Stimulated activated naive B cell treated with anti-CD40 and anti-IgM and Interleukin-4, amounts not matched to agents 10 μg/mL and 1 μg/mL and 100 μg/mL, for 72 hours (primary cell): ENCODE measurements around the gene C1QTNF9.
"Not testable (repeated sequence)": the region's sequence is repeated elsewhere in the genome, so short reads cannot be mapped to it uniquely, and the experiment has no call there.

Source experiments
- ATAC-seq, 2 donors: fragments of 150-1000 bp; cut with Tn5 transposase; replicated peaks; 2 replicates each; pipeline ENCODE4 v1.10.0; 2021; ENCODE audit warnings: moderate library complexity in 1 of 2
- DNase-seq: peaks from one replicate; pipeline ENCODE4 v3.0.0; 2021
- H3K27ac Mint-ChIP-seq: one replicate; pipeline ENCODE4 v1.8.0; 2022; ENCODE audit warnings: mild to moderate bottlenecking, mixed read lengths
- H3K27me3 Mint-ChIP-seq, 2 donors: one replicate each; pipeline ENCODE4 v1.8.0; 2022; ENCODE audit warnings: mixed read lengths in 2 of 2
- H3K36me3 Mint-ChIP-seq, 2 donors: one replicate each; pipeline ENCODE4 v1.8.0; 2022; ENCODE audit warnings: mixed read lengths in 2 of 2, mild to moderate bottlenecking in 1 of 2
- H3K4me1 Mint-ChIP-seq, 2 donors: one replicate each; pipeline ENCODE4 v1.8.0; 2022; ENCODE audit warnings: mixed read lengths in 2 of 2, mild to moderate bottlenecking in 1 of 2
- H3K4me3 Mint-ChIP-seq, 2 donors: one replicate each; pipeline ENCODE4 v1.8.0; 2022; ENCODE audit warnings: mild to moderate bottlenecking in 2 of 2, mixed read lengths in 2 of 2, moderate library complexity in 1 of 2
- H3K9me3 Mint-ChIP-seq, 2 donors: one replicate each; pipeline ENCODE4 v1.8.0; 2022; ENCODE audit warnings: mixed read lengths in 2 of 2, mild to moderate bottlenecking in 1 of 2

Gene C1QTNF9

GRCh38 chr13:24309300-24309699, at the start of gene C1QTNF9:
Gene C1QTNF9 (plus strand): TSS chr13:24309580. CDS start chr13:24316004, 6,424 bp downstream.
- H3K4me3 Mint-ChIP-seq, H3K27ac Mint-ChIP-seq, H3K36me3 Mint-ChIP-seq: not testable (repeated sequence)

GRCh38 chr13:24261566-24261965, 47.8 kb upstream of the C1QTNF9 start:
- peaks cover 15 to 21% of the 10 kb centered on the region in 2 donors for H3K4me1 Mint-ChIP-seq
- no peak overlapping the region for H3K4me3 Mint-ChIP-seq
- no peaks in the 10 kb centered on the region for H3K27me3 Mint-ChIP-seq
- DNase-seq (no peak), ATAC-seq (peak in 1 of 2 donors; percentile 40)
- H3K9me3 Mint-ChIP-seq, result no peaks in the 10 kb centered on the region
- no peak overlapping the region for H3K27ac Mint-ChIP-seq
- H3K36me3 Mint-ChIP-seq, result no peaks in the 10 kb centered on the region

More at GRCh38 chr13:24309300-24309699, at the start of gene C1QTNF9:
- H3K9me3 Mint-ChIP-seq, H3K27me3 Mint-ChIP-seq, ATAC-seq, DNase-seq, H3K4me1 Mint-ChIP-seq: not testable (repeated sequence)

GRCh38 chr13:24263632-24264031, 45.7 kb upstream of the C1QTNF9 start:
- DNase-seq (no peak), ATAC-seq (no peak)
- Mint-ChIP-seq H3K4me1 (peaks cover 24 to 36% of the 10 kb centered on the region in 2 donors), H3K27me3 (no peaks in the 10 kb centered on the region), H3K27ac (no peak overlapping the region), H3K36me3 (peaks cover 0 to 2% of the 10 kb centered on the region in 2 donors), H3K4me3 (no peak overlapping the region), H3K9me3 (no peaks in the 10 kb centered on the region)

- Mint-ChIP-seq H3K27ac (no peak overlapping the region), H3K4me3 (no peak overlapping the region), H3K36me3 (peaks cover 0 to 2% of the 10 kb centered on the region in 2 donors), H3K27me3 (no peaks in the 10 kb centered on the region), H3K4me1 (peaks cover 26 to 36% of the 10 kb centered on the region in 2 donors), H3K9me3 (no peaks in the 10 kb centered on the region)
- DNase-seq, result no peak
- peak; percentile 94 to 95 for ATAC-seq
Observed at GRCh38 chr13:24264976-24265375, 44.4 kb upstream of the C1QTNF9 start.

- no peaks in the 10 kb centered on the region for H3K9me3 Mint-ChIP-seq
- peaks cover 27 to 39% of the 10 kb centered on the region in 2 donors for H3K4me1 Mint-ChIP-seq
- no peak overlapping the region for H3K4me3 Mint-ChIP-seq
- H3K27ac Mint-ChIP-seq, result no peak overlapping the region
- peaks cover 0 to 2% of the 10 kb centered on the region in 2 donors for H3K36me3 Mint-ChIP-seq
- DNase-seq (no peak), ATAC-seq (no peak)
- H3K27me3 Mint-ChIP-seq, result no peaks in the 10 kb centered on the region
Observed at GRCh38 chr13:24265453-24265852, 43.9 kb upstream of the C1QTNF9 start.

- no peaks in the 10 kb centered on the region for H3K27me3 Mint-ChIP-seq
- H3K4me3 Mint-ChIP-seq, result peak overlapping the region; percentile 83 to 92
- peaks cover 0 to 2% of the 10 kb centered on the region in 2 donors for H3K36me3 Mint-ChIP-seq
- H3K4me1 Mint-ChIP-seq, result peaks cover 33 to 46% of the 10 kb centered on the region in 2 donors
- DNase-seq (no peak), ATAC-seq (no peak)
- H3K9me3 Mint-ChIP-seq, result no peaks in the 10 kb centered on the region
- peak overlapping the region; percentile 90 for H3K27ac Mint-ChIP-seq
Observed at GRCh38 chr13:24267274-24267673, 42.1 kb upstream of the C1QTNF9 start.

- Mint-ChIP-seq H3K27me3 (no peaks in the 10 kb centered on the region), H3K4me1 (peaks cover 38 to 49% of the 10 kb centered on the region in 2 donors), H3K9me3 (no peaks in the 10 kb centered on the region), H3K27ac (peak overlapping the region; percentile 90), H3K36me3 (peaks cover 0 to 2% of the 10 kb centered on the region in 2 donors), H3K4me3 (peak overlapping the region; percentile 83 to 92)
- DNase-seq (no peak), ATAC-seq (no peak)
Observed at GRCh38 chr13:24267801-24268200, 41.6 kb upstream of the C1QTNF9 start.

GRCh38 chr13:24269821-24270220, 39.6 kb upstream of the C1QTNF9 start:
- no peak for ATAC-seq
- no peaks in the 10 kb centered on the region for H3K9me3 Mint-ChIP-seq
- no peak for DNase-seq
- no peak overlapping the region for H3K27ac Mint-ChIP-seq
- H3K27me3 Mint-ChIP-seq, result no peaks in the 10 kb centered on the region
- H3K36me3 Mint-ChIP-seq, result peaks cover 0 to 2% of the 10 kb centered on the region in 2 donors
- no peak overlapping the region for H3K4me3 Mint-ChIP-seq
- H3K4me1 Mint-ChIP-seq, result peaks cover 52 to 68% of the 10 kb centered on the region in 2 donors

- Mint-ChIP-seq H3K27ac (peak overlapping the region; percentile 97), H3K27me3 (no peaks in the 10 kb centered on the region), H3K36me3 (peaks cover 0 to 2% of the 10 kb centered on the region in 2 donors), H3K9me3 (no peaks in the 10 kb centered on the region), H3K4me1 (peaks cover 47 to 68% of the 10 kb centered on the region in 2 donors), H3K4me3 (peak overlapping the region; percentile 83 to 93)
- ATAC-seq (peak; percentile 60 to 61), DNase-seq (peak; percentile 46)
Observed at GRCh38 chr13:24270639-24271141, 38.7 kb upstream of the C1QTNF9 start.

- DNase-seq (no peak), ATAC-seq (no peak)
- peak overlapping the region; percentile 97 for H3K27ac Mint-ChIP-seq
- H3K4me1 Mint-ChIP-seq, result peaks cover 48 to 68% of the 10 kb centered on the region in 2 donors
- H3K4me3 Mint-ChIP-seq, result peak overlapping the region; percentile 83 to 93
- no peaks in the 10 kb centered on the region for H3K9me3 Mint-ChIP-seq
- peaks cover 0 to 2% of the 10 kb centered on the region in 2 donors for H3K36me3 Mint-ChIP-seq
- no peaks in the 10 kb centered on the region for H3K27me3 Mint-ChIP-seq
Observed at GRCh38 chr13:24271231-24271600, 38.2 kb upstream of the C1QTNF9 start.

GRCh38 chr13:24271601-24272451, 37.6 kb upstream of the C1QTNF9 start:
- H3K36me3 Mint-ChIP-seq, result peaks cover 0 to 2% of the 10 kb centered on the region in 2 donors
- H3K27ac Mint-ChIP-seq, result peak overlapping the region; percentile 97
- H3K4me1 Mint-ChIP-seq, result peaks cover 52 to 72% of the 10 kb centered on the region in 2 donors
- H3K27me3 Mint-ChIP-seq, result no peaks in the 10 kb centered on the region
- H3K4me3 Mint-ChIP-seq, result peak overlapping the region; percentile 83 to 93
- peak; percentile 33 for DNase-seq
- no peaks in the 10 kb centered on the region for H3K9me3 Mint-ChIP-seq
- ATAC-seq, result peak; percentile 69 to 70

GRCh38 chr13:24272452-24273161, 36.8 kb upstream of the C1QTNF9 start:
- H3K4me3 Mint-ChIP-seq, result peak overlapping the region; percentile 83 to 93
- no peaks in the 10 kb centered on the region for H3K9me3 Mint-ChIP-seq
- no peak for DNase-seq
- H3K36me3 Mint-ChIP-seq, result no peaks in the 10 kb centered on the region
- ATAC-seq, result no peak
- peak overlapping the region; percentile 97 for H3K27ac Mint-ChIP-seq
- peaks cover 49 to 67% of the 10 kb centered on the region in 2 donors for H3K4me1 Mint-ChIP-seq
- H3K27me3 Mint-ChIP-seq, result no peaks in the 10 kb centered on the region

- DNase-seq (no peak), ATAC-seq (no peak)
- peaks cover 47 to 62% of the 10 kb centered on the region in 2 donors for H3K4me1 Mint-ChIP-seq
- H3K36me3 Mint-ChIP-seq, result no peaks in the 10 kb centered on the region
- H3K27ac Mint-ChIP-seq, result peak overlapping the region; percentile 95
- no peaks in the 10 kb centered on the region for H3K9me3 Mint-ChIP-seq
- H3K27me3 Mint-ChIP-seq, result no peaks in the 10 kb centered on the region
- H3K4me3 Mint-ChIP-seq, result no peak overlapping the region
Observed at GRCh38 chr13:24273926-24274325, 35.5 kb upstream of the C1QTNF9 start.

- peak overlapping the region; percentile 56 to 65 for H3K4me3 Mint-ChIP-seq
- no peaks in the 10 kb centered on the region for H3K36me3 Mint-ChIP-seq
- ATAC-seq (peak; percentile 77 to 79), DNase-seq (peak; percentile 79)
- no peaks in the 10 kb centered on the region for H3K27me3 Mint-ChIP-seq
- H3K9me3 Mint-ChIP-seq, result no peaks in the 10 kb centered on the region
- H3K27ac Mint-ChIP-seq, result peak overlapping the region; percentile 95
- H3K4me1 Mint-ChIP-seq, result peaks cover 47 to 62% of the 10 kb centered on the region in 2 donors
Observed at GRCh38 chr13:24274452-24275021, 34.8 kb upstream of the C1QTNF9 start.
